GM12801 (cell line): ENCODE data around the gene NBPF10.
"Not testable (repeated sequence)": the region's sequence is repeated elsewhere in the genome, so short reads cannot be mapped to it uniquely, and the experiment has no call there.

Experiments used
- TF ChIP-seq, protein P1 (sequence below): IDR thresholded peaks from one replicate; pipeline ENCODE4 v1.5.1; 2011; ENCODE audit warnings: control low read depth; ENCODE audit not compliant: insufficient read length; ENCODE audit errors: extremely low read depth

The NBPF10 gene, protein sequence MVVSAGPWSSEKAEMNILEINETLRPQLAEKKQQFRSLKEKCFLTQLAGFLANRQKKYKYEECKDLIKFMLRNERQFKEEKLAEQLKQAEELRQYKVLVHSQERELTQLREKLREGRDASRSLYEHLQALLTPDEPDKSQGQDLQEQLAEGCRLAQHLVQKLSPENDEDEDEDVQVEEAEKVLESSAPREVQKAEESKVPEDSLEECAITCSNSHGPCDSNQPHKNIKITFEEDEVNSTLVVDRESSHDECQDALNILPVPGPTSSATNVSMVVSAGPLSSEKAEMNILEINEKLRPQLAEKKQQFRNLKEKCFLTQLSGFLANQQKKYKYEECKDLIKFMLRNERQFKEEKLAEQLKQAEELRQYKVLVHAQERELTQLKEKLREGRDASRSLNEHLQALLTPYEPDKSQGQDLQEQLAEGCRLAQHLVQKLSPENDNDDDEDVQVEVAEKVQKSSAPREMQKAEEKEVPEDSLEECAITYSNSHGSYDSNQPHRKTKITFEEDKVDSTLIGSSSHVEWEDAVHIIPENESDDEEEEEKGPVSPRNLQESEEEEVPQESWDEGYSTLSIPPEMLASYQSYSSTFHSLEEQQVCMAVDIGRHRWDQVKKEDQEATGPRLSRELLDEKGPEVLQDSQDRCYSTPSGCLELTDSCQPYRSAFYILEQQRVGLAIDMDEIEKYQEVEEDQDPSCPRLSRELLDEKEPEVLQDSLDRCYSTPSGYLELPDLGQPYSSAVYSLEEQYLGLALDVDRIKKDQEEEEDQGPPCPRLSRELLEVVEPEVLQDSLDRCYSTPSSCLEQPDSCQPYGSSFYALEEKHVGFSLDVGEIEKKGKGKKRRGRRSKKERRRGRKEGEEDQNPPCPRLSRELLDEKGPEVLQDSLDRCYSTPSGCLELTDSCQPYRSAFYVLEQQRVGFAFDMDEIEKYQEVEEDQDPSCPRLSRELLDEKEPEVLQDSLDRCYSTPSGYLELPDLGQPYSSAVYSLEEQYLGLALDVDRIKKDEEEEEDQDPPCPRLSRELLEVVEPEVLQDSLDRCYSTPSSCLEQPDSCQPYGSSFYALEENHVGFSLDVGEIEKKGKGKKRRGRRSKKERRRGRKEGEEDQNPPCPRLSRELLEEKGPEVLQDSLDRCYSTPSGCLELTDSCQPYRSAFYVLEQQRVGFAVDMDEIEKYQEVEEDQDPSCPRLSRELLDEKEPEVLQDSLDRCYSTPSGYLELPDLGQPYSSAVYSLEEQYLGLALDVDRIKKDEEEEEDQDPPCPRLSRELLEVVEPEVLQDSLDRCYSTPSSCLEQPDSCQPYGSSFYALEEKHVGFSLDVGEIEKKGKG (N-terminal part only)

DNA sequence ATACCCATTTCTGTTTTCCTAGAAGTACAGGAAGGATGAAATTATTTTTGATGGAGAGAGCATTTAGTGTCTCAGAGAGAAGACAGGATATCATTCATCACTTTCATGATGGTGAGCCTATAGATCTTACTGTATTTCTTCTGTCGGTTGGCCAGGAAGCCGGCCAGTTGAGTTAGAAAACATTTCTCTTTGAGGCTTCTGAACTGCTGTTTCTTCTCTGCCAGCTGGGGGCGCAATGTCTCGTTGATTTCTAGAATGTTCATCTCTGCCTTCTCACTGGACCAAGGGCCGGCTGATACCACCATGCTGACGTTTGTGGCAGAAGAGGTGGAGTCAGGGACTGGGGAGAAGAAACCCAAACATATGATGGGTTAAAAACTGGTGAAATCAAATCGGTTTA, at the start of gene NBPF10:
TSS of gene NBPF10 (minus strand) at position 340 of the 400 bp plus-strand sequence. CDS start at position 305, 35 bp downstream.
- TF ChIP-seq, protein P1, sequence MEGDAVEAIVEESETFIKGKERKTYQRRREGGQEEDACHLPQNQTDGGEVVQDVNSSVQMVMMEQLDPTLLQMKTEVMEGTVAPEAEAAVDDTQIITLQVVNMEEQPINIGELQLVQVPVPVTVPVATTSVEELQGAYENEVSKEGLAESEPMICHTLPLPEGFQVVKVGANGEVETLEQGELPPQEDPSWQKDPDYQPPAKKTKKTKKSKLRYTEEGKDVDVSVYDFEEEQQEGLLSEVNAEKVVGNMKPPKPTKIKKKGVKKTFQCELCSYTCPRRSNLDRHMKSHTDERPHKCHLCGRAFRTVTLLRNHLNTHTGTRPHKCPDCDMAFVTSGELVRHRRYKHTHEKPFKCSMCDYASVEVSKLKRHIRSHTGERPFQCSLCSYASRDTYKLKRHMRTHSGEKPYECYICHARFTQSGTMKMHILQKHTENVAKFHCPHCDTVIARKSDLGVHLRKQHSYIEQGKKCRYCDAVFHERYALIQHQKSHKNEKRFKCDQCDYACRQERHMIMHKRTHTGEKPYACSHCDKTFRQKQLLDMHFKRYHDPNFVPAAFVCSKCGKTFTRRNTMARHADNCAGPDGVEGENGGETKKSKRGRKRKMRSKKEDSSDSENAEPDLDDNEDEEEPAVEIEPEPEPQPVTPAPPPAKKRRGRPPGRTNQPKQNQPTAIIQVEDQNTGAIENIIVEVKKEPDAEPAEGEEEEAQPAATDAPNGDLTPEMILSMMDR, result not testable (repeated sequence)
